Kidney tubule cell (primary cell): Measurements from ENCODE around the gene COL4A4.

Experiments used
- DNase-seq: peaks from one replicate; pipeline ENCODE4 v3.0.0-alpha.2; 2018; ENCODE audit warnings: low spot score

The COL4A4 gene

DNA sequence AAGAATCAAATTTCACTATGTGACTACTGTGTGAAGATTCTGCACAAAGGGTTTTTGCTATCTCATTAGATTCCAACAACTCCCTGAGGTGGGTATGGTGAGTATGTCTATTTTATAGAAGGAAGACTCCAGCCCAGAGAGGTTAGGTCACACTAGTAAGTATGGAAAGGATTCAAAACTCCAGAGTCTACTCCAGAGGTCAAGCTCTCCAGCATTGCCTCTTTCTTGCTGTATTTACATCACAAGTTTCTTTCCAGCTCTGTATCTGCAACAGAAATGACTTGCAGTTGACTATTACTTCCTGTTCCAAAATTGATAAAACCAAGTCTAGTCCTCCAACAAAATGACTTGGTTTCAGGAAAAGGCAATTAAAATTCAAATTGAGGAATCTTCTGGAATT is 2.1 kb downstream of the COL4A4 start:
- DNase-seq: no peak

DNA sequence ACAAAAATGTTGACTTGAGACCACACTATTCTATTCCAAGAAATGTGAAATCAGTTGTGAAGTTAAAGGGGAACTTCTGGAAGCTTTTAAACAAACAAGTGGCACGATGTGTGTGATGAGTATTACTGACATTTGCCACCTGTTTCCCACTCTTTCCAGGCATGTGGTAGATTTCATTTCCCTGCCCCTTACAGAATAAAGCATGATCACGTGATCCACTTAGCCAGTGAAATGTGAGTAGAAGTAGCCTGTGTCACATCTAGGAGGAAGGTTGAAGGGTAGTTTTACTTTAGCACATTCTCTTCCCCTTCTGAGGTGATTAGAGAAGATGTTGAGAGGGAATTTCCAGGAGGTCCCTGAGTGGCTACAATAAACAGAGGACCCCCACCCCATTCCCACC is 3.8 kb downstream of the COL4A4 start:
- DNase-seq: no peak

DNA sequence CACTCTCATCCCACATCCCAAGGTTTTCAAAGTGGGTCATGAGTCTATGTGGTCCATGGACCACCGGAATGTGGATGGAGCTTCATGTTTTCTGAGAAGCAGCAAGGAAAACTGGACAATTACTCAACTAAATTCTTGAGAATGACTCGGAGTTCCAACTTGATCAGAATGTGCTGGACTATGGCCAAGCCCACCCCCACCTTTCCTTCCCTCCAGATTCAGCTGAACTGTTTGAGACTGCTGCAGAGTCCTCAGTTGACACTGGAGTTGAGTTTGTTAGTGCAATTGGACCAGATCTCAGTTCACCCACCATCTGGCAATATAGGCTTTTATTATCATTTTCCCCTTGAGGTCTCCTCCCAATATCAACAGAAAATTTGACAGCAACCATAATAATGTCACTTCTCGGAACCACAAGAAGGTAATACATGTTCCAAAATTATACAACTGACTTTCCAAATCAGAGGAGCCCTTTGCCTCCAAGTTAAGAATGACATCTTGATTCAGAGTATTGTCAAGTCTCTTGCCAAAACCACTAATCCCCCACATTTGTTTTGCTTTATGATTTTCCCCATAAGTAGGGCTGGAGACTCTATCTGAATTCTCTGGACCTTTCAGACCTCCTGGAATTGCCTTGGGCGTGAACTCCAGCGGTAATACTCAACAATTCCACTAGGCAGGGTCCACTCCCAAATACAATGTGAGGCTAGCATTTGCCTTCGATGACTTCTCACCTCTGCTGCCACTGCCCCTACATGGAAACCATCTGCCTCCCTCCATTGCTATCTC is 8.8 kb downstream of the COL4A4 start:
- peak; percentile 85 for DNase-seq

DNA sequence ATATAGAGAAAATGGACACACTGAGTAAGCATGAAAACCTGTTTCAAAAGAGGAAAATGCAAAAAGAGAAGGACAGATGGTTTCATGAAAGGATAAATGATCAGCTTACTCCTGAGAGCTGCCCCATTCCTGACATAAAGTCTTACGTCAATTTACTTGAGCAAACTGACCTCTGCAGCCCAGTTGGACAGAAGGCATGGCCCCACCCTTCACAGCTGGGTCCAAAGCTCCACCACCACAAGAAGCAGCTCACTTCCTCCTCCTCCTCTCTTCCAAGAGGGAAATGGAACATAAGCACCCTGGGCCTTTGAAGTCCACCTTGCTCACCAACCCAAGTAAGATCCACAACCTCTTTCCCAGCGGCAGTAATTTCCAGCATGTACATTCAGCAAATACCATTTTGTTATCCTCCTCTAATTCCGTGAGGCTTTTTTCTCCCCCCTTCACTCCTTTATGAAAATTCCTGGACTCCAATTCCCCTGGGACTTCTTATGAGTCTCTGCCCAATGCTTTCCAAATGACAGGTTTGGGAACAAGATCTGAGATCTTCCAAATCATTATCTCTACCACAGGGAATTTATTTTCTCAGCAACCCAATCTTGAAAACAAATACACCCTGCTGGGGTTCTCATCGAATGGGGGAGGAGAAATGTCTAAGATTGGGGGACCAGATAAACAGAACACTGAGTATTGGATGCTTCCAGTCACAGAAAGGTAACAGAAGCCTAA is 10.1 kb downstream of the COL4A4 start:
- peak; percentile 25 for DNase-seq

DNA sequence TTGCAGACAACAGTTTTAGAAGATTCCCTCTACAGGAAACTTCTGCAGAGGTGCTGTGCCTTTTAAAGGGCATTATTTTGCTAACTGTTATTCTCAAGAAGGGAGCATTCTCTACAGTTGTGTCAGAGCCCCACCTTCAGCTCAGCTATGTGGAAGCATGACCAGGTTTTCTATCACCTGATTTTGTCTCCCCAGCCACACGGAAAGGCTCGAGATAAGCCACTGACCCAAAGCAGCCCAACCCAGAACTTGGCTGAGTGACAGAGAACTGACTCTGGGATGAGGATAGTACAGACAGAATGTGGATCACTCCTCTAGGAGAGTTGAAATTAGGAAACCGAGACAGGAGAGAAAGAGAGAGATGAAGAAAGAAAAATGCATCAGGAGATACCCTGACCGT is 10.7 kb downstream of the COL4A4 start:
- peak; percentile 77 for DNase-seq

DNA sequence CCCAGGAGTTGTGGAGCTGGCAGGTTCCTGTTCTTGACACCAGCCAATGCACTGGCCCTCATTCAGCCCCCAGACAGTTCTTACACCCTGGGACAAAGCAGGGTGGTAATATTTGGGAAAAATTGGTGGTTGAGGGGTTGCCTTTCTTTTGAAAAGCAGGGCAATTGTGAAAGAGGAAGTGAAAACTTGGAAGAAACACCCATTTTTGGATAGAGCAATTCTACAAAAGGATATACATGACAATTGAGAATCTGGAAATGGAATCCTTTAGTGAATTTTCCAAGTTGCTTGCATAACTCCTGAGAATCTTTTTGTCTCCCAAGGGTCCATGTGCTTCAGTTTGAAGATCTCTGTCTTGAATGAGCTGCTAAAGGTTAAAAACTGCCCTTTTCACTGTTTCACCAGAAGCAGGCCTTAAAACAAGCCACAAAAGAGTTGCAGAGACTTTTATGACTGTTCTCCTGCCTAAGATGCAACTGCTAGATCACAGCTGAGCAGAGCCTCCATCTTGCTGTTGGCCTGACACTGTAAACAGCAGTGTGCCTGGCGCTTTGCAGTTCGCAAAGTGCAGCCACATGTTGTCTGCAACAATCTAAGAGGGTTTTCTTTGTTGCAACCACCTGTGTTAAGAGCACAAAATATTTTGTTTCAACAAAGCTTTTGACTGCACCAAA is 11.8 kb downstream of the COL4A4 start:
- no peak for DNase-seq

DNA sequence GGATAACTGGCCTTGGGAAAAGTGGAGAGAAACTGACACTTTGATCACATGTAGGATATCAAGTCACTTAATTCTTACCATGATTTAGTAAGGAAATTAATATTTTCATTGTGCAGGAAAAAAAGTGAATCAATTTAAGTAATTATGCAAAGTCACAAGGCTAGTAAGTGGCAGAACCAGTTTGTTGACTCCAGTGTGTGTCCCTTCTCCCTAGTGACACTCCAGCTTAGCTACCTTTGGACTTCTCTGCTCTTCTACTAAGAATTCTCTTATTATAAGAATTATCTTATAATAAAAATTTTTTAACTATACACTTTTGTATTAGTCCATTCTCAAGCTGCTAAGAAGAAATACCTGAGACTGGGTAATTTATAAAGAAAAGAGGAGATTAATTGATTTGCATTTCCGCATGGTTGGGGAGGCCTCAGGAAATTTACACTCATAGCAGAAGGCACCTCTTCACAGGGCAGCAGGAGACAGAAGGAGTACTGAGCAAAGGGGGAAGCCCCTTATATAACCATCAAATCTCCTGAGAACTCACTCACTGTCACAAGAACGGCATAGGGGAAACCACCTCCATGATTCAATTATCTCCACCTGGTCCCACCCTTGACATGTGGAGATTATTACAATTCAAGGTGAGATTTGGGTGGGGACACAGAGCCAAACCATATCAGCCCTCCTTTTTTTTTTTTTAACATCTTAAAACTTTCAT is 13.6 kb downstream of the COL4A4 start:
- no peak for DNase-seq

DNA sequence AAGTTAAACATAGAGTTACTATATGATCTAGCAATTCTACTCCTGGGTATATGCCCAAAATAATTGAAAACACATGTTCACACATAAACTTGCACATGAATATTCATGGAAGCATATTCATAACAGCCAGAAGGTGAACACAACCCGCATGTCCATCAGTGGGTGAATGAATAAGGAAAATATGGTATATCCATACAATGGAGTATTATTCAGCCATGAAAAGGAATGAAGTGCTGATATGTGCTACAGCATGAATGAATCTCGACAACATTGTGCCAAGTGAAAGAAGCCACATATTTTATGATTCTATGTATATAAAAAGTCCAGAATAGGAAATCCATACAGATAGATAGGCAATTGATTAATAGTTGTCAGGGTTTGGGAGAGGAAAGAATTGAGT is 15.9 kb downstream of the COL4A4 start:
- DNase-seq: no peak

DNA sequence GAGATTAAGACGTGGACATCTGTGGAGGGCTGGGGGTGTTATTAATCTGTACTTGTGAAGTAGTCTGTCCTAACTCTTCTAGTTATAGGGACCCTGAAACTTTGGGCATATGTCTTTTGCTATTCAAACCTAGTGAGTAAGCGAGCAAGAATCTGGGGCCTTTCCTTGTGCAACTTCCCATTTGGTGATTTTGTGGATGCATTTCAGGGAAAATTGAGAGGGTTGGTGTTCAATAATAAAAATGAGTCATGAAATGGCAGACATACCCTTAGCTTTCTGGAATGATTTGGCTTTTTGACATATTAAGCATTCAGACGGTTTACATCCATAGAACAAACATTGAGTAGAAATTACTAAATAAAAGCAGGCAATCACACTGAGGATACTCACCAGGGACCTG is 17.0 kb downstream of the COL4A4 start:
- DNase-seq: no peak

DNA sequence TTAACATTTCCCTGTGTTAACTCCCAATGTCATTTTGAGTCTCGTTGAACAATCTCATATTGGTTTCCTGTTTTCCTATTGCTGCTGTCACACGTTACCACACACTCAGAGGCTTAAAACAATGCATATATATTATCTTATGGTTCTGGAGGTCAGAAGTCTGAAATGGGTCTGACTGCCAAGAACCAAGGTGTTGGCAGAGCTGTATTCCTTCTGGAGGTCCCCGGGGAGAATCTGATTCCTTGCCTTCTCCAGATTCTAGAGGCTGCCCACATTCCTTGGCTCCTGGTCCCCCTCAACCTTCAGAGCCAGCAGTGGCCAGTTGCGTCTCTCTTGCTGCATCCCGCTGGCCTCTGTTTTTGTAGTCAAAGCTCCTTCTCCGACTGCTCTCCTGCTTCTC is 17.5 kb downstream of the COL4A4 start:
- DNase-seq: no peak

DNA sequence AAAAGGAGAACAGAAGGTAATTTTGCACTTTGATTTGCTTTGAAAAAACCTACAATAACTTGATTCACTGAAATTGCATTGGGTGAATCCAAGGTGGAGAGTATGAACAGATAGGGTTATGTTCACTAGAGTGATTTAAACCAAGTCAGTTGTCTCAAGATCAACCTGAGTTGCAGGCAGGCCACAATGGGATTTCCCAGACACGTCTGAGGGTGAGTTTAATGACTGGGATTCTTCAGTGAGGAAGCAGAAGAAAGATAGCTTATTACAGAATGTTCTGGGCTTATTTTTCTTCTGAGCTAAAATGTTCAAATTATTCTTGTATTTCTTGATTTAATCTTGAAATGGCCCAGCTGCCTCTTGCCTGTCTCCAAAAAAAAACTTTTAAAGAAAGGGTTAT is 20.1 kb downstream of the COL4A4 start:
- no peak for DNase-seq

DNA sequence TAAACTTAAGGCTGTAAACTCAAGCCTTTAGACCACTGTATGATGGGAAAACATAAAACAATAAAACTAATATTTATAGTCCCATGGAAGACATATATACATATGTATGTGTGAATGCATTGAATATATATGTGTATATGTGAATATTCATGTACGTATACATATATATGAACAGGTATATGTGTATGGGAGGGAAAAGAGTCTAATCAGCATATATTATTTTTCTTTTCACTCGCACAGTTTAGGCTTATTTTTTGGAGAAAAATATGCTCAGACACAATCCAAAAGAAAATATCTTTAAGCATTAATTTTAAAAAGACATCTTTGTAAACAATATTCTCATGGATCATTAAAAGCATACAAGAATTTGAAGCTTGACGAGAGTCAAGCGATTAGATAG is 22.7 kb downstream of the COL4A4 start:
- no peak for DNase-seq

DNA sequence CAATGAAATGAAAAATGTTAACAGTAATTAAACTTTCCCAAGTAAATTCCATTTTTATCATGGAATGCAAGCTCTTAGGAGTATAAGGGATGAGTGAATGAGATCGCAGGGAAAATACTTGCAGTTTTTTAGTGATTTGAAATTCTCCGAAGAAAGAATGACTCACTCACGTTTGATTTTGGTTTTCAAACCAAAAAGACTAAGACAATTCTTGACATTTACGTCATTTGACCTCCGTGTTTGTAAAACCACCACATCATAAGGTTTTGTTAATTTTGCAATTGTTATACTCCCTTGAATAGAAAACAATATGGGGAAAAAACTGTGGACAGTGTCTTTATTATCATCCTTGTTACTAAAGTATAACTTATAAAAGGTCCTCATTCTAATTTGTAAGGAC is 29.4 kb downstream of the COL4A4 start:
- DNase-seq: no peak

DNA sequence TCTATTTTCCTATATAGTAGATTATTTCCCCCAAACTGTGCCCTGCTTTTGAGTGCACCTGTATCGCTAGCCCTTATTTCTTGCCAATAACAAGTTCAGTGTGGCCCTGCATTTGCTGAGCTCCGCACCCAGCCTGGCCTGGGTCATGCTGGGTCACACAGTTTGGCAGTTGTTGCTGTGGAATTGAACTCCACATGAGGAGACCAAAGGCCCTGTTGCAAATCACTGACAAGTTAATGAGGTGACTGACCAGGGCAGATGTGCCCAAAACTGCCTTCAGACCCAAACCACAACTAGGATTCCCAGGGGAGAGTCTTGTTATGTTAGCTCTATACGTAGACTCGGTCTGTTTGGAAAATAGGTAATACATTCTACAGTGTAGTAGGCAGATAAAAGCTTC is 31.0 kb downstream of the COL4A4 start:
- DNase-seq: no peak

DNA sequence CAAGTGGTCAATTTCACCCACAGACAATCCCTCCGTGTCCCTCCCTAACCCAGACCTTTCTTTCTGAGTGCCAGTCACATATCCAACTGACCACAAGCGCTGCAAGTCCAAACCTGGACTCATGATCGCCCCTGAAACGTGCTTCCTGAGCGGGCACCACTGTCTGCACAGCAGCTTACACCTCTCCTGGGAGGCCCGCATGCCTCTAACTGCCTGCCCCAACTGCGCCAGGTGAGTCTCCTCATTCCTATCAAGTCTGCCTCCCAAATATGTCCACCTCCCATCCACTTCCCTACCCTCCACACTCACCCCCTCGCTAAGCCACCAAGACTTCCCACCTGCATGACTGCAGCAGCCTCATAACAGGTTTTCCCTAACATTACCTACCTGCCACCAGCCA is 33.4 kb downstream of the COL4A4 start:
- DNase-seq: no peak

DNA sequence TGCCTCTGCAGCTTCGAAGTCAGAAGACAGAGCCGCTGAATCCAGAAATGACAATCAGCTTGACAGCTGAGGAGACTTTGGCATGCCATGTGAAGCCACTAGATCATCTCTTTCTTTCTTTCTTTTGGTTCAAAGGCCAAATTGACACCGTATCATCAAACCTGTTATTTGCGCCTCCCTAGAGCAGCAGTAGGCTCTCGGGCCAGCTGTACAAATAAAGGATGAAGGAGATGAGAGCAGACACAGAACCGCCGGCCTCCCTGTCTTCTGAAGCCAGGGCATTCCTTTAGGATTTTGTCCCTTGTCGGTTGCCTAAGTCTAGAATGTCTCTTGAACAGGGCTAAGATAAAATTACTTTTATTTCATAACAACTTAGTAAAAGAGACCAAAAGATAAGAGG is 36.8 kb downstream of the COL4A4 start:
- DNase-seq: no peak

DNA sequence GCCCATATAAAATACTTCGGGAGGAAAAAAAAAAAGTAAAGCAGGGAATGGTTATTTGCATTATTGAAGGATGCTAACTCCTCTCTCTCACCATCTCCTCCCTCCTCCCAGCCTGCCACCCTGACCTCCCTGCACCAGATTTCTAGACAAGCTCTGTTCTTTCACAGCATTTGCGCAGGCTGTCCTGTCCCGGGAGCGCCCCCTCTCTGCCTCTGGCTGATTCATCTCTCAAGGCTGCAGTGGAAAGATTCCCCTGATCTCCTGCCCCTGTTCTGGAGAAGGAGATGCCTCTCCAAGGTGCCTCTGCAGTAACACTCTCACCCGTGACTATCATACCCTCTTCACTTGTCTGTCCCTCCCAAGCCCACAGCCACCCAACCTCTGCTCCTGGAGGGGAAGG is 38.5 kb downstream of the COL4A4 start:
- no peak for DNase-seq

DNA sequence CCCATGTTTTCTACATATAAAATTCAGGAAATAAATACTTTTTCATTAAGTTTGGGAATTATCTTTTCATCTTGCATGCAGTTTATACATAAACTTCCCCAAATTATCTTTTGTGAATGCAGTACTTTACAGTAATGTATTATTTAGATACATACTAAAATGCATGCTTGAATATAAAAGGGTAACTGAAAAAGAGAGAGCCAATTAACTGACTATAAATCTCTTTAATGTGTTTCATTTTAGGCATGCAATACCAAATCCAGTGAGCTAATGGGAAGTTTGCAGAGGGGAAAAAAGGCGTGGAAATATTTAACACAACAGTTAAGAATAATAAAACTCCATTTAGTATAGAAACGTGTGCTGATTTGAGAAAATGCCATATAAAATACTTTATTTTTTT is 39.2 kb downstream of the COL4A4 start:
- no peak for DNase-seq

DNA sequence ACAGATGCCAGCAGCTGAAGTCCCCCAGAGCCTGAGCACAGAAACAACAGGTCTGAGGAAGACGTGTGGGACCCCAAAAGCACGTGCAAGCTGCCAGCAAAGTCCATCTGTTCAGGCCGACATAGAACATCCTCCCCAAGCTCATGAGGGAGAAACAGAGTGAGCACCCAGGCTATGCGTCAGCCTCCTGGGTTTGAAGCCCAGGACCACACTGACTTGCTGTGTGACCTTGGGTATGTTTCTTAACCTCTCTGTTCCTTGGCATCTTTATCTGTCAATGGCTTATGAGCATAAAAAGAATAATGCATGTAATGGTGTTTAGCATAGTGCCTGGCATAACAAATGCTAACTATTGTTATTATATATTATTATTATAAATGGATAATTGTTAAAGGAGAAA is 40.3 kb downstream of the COL4A4 start:
- no peak for DNase-seq

DNA sequence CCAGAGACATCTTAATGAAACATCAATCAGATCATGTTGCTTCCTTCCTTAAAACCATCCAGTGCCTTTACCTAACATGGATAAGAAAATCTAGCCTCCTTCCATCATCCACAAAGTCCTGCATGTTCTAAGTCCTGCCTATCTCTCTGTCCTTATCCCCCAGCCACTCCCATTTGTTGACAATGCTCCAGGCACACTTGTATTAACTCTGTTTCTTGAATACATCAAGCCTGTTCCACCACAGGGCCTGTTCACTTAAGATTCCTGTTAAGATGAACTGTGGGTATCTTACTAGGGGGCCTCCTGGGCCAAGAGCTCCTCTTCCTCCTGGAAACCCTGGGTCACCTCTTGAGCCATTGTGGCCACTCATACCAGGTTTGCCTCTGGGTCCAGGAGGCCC is 45.7 kb downstream of the COL4A4 start:
- no peak for DNase-seq

DNA sequence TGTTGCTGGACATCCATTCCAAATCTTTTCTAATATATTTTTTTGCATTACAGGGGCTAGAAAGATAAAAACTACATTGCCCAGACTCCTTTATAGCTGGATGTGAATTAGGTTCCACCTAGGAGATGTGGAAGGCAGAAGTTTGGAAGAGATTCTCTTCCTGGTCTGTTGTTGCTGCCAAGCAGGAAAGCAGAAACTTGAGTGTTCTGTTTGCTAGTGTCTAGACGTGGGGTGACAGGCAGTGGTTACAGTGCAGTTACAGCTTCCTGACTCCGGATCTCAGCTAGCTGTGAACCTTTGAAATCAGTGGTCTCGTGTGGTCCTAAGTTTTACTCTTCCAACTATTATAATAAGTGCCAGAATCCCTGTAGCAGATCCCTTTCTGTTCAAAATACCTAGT is 46.2 kb downstream of the COL4A4 start:
- DNase-seq: no peak

DNA sequence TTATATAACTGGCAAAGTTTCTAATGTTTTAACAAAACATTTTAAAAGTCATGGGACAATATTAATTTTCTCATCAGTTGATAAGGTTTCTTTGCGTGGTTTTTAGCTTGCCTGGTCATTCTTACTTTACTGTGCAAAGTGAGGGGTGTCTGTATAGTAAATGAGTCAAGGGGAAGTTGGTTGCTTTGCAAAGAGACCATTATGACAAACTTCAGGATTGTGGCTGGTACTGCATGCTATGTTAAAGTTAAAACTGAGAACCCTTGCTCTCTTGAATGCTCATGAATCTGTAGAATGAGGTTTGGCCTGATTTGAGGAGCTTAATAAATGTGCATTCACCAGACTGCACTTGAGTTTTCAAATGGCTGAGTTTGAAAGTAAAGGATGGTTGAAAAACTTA is 47.0 kb downstream of the COL4A4 start:
- no peak for DNase-seq

DNA sequence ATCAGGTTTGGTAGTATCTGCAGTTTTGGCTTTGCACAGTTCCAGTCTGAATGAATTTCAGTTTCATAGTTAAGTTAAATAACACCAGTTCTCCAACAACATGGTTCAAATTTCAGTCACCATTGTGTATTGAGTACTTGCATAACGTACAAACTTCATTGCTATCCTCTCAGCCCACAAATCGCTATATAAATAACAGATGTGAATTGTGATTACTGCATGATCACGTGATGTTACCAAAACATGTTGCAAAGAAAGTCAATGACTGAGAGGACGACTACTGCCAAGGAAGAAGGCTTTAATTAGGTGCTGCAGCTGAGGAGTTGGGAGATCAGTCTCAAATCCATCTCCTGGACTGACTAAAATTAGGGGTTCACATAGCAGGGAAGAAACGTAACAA is 48.2 kb downstream of the COL4A4 start:
- no peak for DNase-seq
